Heart right ventricle (tissue), 16 donors: ENCODE data around the gene MEX3A. TPM values are rescaled to one million over a fixed set of nuclear protein-coding genes. Genes with fewer than 3 reads are reported as not detected.

ENCODE experiments used
- ATAC-seq, 8 donors: fragments of 200-7000 bp; cut with Tn5 transposase; one replicate each; pipeline ENCODE4 v1.9.1; 2020; ENCODE audit warnings: mild to moderate bottlenecking in 8 of 8, moderate library complexity in 8 of 8, moderate number of reproducible peaks in 1 of 8
- DNase-seq, 2 donors: peaks; one replicate each; pipeline ENCODE4 v3.0.0-alpha.2; 2020
- H3K27ac ChIP-seq, 10 donors: fragments of 200-600 bp; sonication (generic) in 2 of 10; one replicate each; pipeline versions ENCODE4 v1.5.0 to v1.8.0; 2020 to 2022; ENCODE audit warnings: mild to moderate bottlenecking in 3 of 10
- H3K27me3 ChIP-seq, 7 donors: fragments of 200-600 bp; one replicate each; pipeline ENCODE4 v1.8.0; 2021 to 2022; ENCODE audit warnings: mild to moderate bottlenecking in 2 of 7
- H3K36me3 ChIP-seq, 9 donors: fragments of 200-600 bp; sonication (generic) in 1 of 9; one replicate each; pipeline versions ENCODE4 v1.5.0 to v1.8.0; 2020 to 2022; ENCODE audit warnings: mild to moderate bottlenecking in 2 of 9
- H3K4me1 ChIP-seq, 9 donors: fragments of 200-600 bp; sonication (generic) in 1 of 9; one replicate each; pipeline versions ENCODE4 v1.5.0 to v1.8.0; 2020 to 2022; ENCODE audit warnings: mild to moderate bottlenecking in 4 of 9
- H3K4me3 ChIP-seq, 10 donors: fragments of 200-600 bp; sonication (generic) in 2 of 10; one replicate each; pipeline versions ENCODE4 v1.5.0 to v1.8.0; 2020 to 2022; ENCODE audit warnings: mild to moderate bottlenecking in 7 of 10, moderate library complexity in 2 of 10
- H3K9me3 ChIP-seq, 11 donors: fragments of 200-600 bp in 10 of 11; sonication (generic) in 2 of 11; one replicate each; pipeline versions ENCODE4 v1.5.0 to v1.8.0; 2013 to 2022; ENCODE audit warnings: mild to moderate bottlenecking in 2 of 11, control low read depth in 1 of 11, moderate library complexity in 1 of 11
- WGBS, 2 donors: extraction: QIAGEN DNeasy Blood & Tissue Kit; methylation state at CpG; one replicate each; pipeline ENCODE4 v1.1.7; 2013; ENCODE audit warnings: inconsistent platforms in 1 of 2; 5-methylcytosine and 5-hydroxymethylcytosine counted together
- intact Hi-C, 10 donors: fragments of 100-400 bp; cut with DNase I; formaldehyde crosslinking; loops; one replicate each; pipeline versions ENCODE4 v1.11.1 to v1.14.2; 2022
- polyA plus RNA-seq, 2 donors: library from polyadenylated mRNA; stranded (reverse); fragments of 200-250 nt; gene quantifications; one replicate each; pipeline ENCODE4 v1.2.3, GENCODE V29; 2013
- total RNA-seq, 10 donors: library from RNA; stranded (reverse); fragmentation: NEBNext Ultra II Directional in 3 of 10; extraction: Animal tissue kit (Norgen Biotek cat#: 25700) in 3 of 10; gene quantifications; one replicate each; pipeline versions ENCODE4 v1.2.1 to v1.2.4, GENCODE V29; 2021 to 2023
- TF ChIP-seq, protein P1 (sequence below), 9 donors: fragments of 200-600 bp; sonication (generic) in 2 of 9; IDR thresholded peaks; one replicate each; pipeline versions ENCODE4 v1.5.0 to v1.8.0; 2021 to 2022; ENCODE audit warnings: antibody characterized with exemption in 9 of 9, mild to moderate bottlenecking in 5 of 9, moderate library complexity in 1 of 9
- donor health status: Arrhythmogenic right ventricular cardiomyopathy.
- donor health status: ischemic (EF 13 %, LVEDD 7.1; RV severe dilation, severe dysfunction).
- donor health status: healthy with polysubstance abuse.
- donor health status: DM: no; HTN: yes; CAD: no.
- donor health status: DM: no; HTN: no; CAD: no.
- donor health status: ischemic (EF 25% LVEDD 6.9; RV normal size, moderate dysfunction).
- donor health status: ischemic (EF 25% LVEDD 5.7; RV mildly dilated, moderate dysfunction).
- donor health status: healthy.
- donor health status: DM: yes; HTN: yes; CAD: no.
- donor health status: Ischemic cardiomyopathy.
- donor health status: ischemic (EF 35%, LVEDD 5.7; RV mildly dilated, moderate dysfunction).
- donor health status: nonischemic (EF 11% LVEDD 7.7; RV severe dilation, severe dysfunction).
- donor health status: DM: yes; HTN: yes; CAD: no.
- donor health status: PGD.
- donor health status: ischemic (EF 29% LVEDD 5.4; RV normal size, mild dysfunction).
- donor health status: nonischemic (EF 23%, LVEDD 6.1; RV moderate dilation, normal function).

MEX3A gene
- total and polyA plus RNA-seq, 12 donors: 0.09 to 0.31 (median 0.19) TPM

DNA sequence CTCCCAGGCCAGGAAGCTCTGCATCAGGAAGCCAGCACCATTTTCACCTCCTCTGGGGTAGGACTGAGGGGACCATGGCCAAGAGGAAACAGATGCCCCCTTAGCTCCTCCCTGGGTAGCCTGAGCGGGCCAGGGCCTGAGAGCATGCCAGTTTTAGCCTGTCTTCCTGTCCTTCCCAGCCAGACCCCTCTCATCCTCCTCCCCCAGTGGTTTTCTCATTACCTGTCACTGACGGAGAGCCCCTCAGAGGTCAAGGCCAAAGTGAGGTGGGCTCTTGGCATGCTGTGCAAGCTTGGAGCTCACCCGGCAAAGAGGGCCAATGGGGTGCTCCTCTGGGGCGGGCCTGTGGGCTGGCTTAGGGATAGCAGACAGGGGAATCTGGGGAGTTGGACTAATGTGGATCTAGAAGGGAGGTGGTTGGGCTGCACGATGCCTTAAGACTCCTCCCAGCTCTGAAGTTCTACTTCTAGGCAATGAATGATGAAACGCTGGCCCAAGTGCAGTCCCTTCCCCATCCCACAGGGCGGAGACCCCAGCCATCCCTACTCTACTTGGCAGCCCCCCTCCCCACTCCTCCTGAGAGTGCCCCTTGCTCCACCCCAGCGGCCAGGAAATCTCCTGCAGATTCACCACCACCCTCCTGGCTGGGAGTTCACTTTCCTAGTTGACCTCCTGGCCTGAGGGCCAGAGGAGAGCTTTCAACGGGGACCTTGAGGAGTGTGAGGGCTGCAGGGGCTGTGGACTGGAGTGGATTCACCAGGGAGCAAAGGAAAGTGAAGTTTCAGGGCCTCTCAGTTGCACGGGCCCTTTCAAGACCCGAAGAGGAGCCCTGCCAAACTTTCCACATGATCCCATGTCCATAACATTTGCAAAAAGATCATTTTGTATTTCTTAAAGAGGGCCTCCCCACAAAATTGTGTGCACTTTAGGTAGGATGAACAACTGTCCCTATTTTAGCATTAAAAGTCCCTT, 22.9 kb upstream of the MEX3A start:
- no peak for DNase-seq
- H3K4me3 ChIP-seq: peak overlapping the region in 9 of 10 donors; percentile 22 to 54 (median 46)

DNA sequence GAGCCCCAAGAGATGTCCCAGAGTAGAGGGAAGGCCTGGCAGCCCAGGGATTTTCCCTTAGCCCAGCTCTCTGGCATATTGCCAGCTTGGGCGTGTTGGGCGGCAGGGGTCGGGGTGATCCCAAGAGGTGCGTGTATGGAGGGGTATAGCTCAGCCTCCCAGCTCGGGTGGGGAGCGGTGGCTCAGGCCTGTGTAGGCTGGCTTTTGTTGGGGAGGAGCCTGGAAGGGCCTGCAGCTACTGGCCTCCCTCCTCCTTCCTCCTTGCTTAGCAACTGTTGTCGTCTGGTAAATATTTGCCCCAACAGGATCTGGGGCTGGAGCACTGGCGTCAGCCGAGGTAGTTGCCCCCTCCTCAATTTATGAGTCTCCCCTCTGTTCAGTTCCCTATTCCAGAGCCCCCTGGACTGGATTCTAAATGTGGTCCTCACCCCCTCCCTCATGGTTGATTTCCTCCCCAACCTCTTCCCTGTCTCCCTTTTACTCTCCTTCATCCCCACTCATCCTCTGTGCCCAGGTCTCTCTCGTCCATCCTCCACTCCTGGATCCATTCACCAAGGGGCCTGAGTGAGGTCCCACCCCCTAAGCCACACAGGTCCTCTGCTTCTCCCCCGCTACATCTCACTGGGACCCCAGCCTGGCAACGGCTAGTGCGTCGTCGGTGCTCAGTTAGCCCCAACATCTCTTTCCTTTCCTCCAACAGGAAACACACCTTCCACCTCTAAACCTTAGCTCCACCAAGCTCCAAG, 22.0 kb upstream of the MEX3A start:
- TF ChIP-seq, protein P1, sequence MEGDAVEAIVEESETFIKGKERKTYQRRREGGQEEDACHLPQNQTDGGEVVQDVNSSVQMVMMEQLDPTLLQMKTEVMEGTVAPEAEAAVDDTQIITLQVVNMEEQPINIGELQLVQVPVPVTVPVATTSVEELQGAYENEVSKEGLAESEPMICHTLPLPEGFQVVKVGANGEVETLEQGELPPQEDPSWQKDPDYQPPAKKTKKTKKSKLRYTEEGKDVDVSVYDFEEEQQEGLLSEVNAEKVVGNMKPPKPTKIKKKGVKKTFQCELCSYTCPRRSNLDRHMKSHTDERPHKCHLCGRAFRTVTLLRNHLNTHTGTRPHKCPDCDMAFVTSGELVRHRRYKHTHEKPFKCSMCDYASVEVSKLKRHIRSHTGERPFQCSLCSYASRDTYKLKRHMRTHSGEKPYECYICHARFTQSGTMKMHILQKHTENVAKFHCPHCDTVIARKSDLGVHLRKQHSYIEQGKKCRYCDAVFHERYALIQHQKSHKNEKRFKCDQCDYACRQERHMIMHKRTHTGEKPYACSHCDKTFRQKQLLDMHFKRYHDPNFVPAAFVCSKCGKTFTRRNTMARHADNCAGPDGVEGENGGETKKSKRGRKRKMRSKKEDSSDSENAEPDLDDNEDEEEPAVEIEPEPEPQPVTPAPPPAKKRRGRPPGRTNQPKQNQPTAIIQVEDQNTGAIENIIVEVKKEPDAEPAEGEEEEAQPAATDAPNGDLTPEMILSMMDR (IDR thresholded peaks at IDR 0.05): no peak
- ATAC-seq (peak; percentile 66 to 80 (median 75)), DNase-seq (peak; percentile 76 to 88)
- WGBS, 2 donors: 26% methylated on average over 15 of the region's 15 CpGs
- no peaks in the 10 kb centered on the region for H3K36me3 ChIP-seq
- H3K27me3 ChIP-seq: no peaks in the 10 kb centered on the region
- peak overlapping the region in 2 of 10 donors; percentile 5 to 13 for H3K4me3 ChIP-seq
- intact Hi-C loops: no loop called here
- H3K9me3 ChIP-seq: no peaks in the 10 kb centered on the region
- peak overlapping the region; percentile 79 to 98 (median 95) for H3K27ac ChIP-seq
- peaks cover 47 to 85% (median 71%) of the 10 kb centered on the region in 9 donors for H3K4me1 ChIP-seq

More for the DNA sequence above, 22.9 kb upstream of the MEX3A start:
- Histone ChIP-seq H3K36me3 (no peaks in the 10 kb centered on the region), H3K27me3 (no peaks in the 10 kb centered on the region), H3K9me3 (no peaks in the 10 kb centered on the region), H3K4me1 (peaks cover 47 to 85% (median 71%) of the 10 kb centered on the region in 9 donors), H3K27ac (peak overlapping the region; percentile 80 to 98 (median 95))
- 53 to 59% methylated on average over 11 of the region's 11 CpGs for WGBS, 2 donors
- peak in 1 of 8 donors; percentile 5 for ATAC-seq
- TF ChIP-seq, protein P1 (IDR thresholded peaks at IDR 0.05): no peak
- intact Hi-C loops: no loop called here

DNA sequence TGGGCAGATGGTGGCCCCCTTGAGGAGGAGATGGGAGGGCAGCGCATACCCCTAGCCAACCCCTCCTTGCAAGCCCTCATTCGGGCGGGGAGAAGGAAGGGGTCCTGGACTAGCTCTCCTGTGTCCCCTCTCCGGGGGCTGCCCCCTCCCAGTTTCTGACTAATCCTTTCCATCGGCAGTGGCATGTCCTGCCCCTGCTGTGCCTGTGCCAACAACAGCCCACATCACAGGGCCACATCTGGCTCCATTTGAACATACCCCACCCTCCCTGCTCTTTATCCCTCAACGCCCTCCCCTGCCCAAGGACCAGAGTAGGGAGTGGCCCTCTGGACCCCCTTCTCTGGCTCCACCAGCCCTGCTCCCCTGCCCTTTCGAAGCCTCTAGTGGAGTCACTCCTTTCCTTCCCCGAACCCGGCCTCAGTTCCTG, 21.3 kb upstream of the MEX3A start:
- peaks cover 47 to 83% (median 71%) of the 10 kb centered on the region in 9 donors for H3K4me1 ChIP-seq
- H3K27ac ChIP-seq: peak overlapping the region; percentile 79 to 98 (median 95)
- H3K36me3 ChIP-seq: no peaks in the 10 kb centered on the region
- no peaks in the 10 kb centered on the region for H3K9me3 ChIP-seq
- peak overlapping the region in 2 of 10 donors; percentile 5 to 13 for H3K4me3 ChIP-seq
- no peaks in the 10 kb centered on the region for H3K27me3 ChIP-seq
- intact Hi-C loops: no loop called here
- DNase-seq (peak in 1 of 2 donors; percentile 54), ATAC-seq (peak in 6 of 8 donors; percentile 1 to 16 (median 2))
- TF ChIP-seq, protein P1 (IDR thresholded peaks at IDR 0.05): no peak
- WGBS, 2 donors: 42 to 50% methylated on average over 9 of the region's 9 CpGs
